Glutamatergic neuron (in vitro differentiated cells): ENCODE data around the gene MAG. TPM values are rescaled to one million over a fixed set of nuclear protein-coding genes. Genes with fewer than 3 reads are reported as not detected.
A peak's percentile ranks its signal among the peaks of the same experiment; 100 is the strongest.

ENCODE experiments used
- DNase-seq: peaks from one replicate; pipeline ENCODE4 v3.0.0; 2022
- H3K27ac Mint-ChIP-seq: one replicate; pipeline ENCODE4 v1.8.0; 2020; ENCODE audit warnings: mild to moderate bottlenecking, mixed read lengths, inconsistent platforms; ENCODE audit not compliant: unreplicated experiment
- H3K27me3 Mint-ChIP-seq: one replicate; pipeline ENCODE4 v1.8.0; 2020; ENCODE audit warnings: mild to moderate bottlenecking, moderate library complexity, mixed read lengths, inconsistent platforms; ENCODE audit not compliant: unreplicated experiment
- H3K36me3 Mint-ChIP-seq: one replicate; pipeline ENCODE4 v1.8.0; 2020; ENCODE audit warnings: mild to moderate bottlenecking, mixed read lengths, inconsistent platforms; ENCODE audit not compliant: unreplicated experiment
- H3K4me1 Mint-ChIP-seq: one replicate; pipeline ENCODE4 v1.8.0; 2020; ENCODE audit warnings: mild to moderate bottlenecking, low read depth, mixed read lengths, inconsistent platforms; ENCODE audit not compliant: unreplicated experiment
- H3K4me3 Mint-ChIP-seq: one replicate; pipeline ENCODE4 v1.8.0; 2020; ENCODE audit warnings: mild to moderate bottlenecking, mixed read lengths, inconsistent platforms; ENCODE audit not compliant: unreplicated experiment
- H3K9me3 Mint-ChIP-seq: one replicate; pipeline ENCODE4 v1.8.0; 2020; ENCODE audit warnings: mild to moderate bottlenecking, moderate library complexity, mixed read lengths, inconsistent platforms; ENCODE audit not compliant: unreplicated experiment
- CTCF ChIP-seq: fragments of 200-600 bp; sonication (generic); IDR thresholded peaks from one replicate; pipeline ENCODE4 v1.5.0; 2021; ENCODE audit not compliant: partially characterized antibody, unreplicated experiment
- total RNA-seq: library from RNA; stranded (reverse); fragmentation: NEBNext Ultra II Directional; extraction: Animal tissue kit (Norgen Biotek cat#: 25700); gene quantifications from one replicate; pipeline ENCODE4 v1.2.1, GENCODE V29; 2021; ENCODE audit not compliant: unreplicated experiment

Gene MAG
- total RNA-seq, 1 donor from 2014 or later, result not detected

GRCh38 chr19:35261356-35262100 is 30.4 kb upstream of the MAG start:
- no peak overlapping the region for H3K4me3 Mint-ChIP-seq
- H3K27ac Mint-ChIP-seq, result no peak overlapping the region
- no peaks in the 10 kb centered on the region for H3K36me3 Mint-ChIP-seq

GRCh38 chr19:35262101-35262761 is 29.7 kb upstream of the MAG start:
- Mint-ChIP-seq H3K27ac (no peak overlapping the region), H3K36me3 (no peaks in the 10 kb centered on the region), H3K4me1 (peaks cover 19% of the 10 kb centered on the region), H3K9me3 (peaks cover 10% of the 10 kb centered on the region), H3K27me3 (peaks cover 11% of the 10 kb centered on the region), H3K4me3 (no peak overlapping the region)
- TF ChIP-seq CTCF, result no peak
- no peak for DNase-seq

More at GRCh38 chr19:35261356-35262100, 30.4 kb upstream of the MAG start:
- peaks cover 11% of the 10 kb centered on the region for H3K9me3 Mint-ChIP-seq
- no peak for DNase-seq
- peaks cover 11% of the 10 kb centered on the region for H3K27me3 Mint-ChIP-seq
- no peak for TF ChIP-seq CTCF
- H3K4me1 Mint-ChIP-seq, result peaks cover 19% of the 10 kb centered on the region

- no peak overlapping the region for H3K27ac Mint-ChIP-seq
- no peak for TF ChIP-seq CTCF
- H3K27me3 Mint-ChIP-seq, result peaks cover 15% of the 10 kb centered on the region
- H3K4me1 Mint-ChIP-seq, result peaks cover 19% of the 10 kb centered on the region
- no peak for DNase-seq
- peaks cover 12% of the 10 kb centered on the region for H3K9me3 Mint-ChIP-seq
- H3K36me3 Mint-ChIP-seq, result no peaks in the 10 kb centered on the region
- peak overlapping the region; percentile 16 for H3K4me3 Mint-ChIP-seq
Observed at GRCh38 chr19:35264268-35265125, 27.5 kb upstream of the MAG start.

GRCh38 chr19:35265126-35265899 is 26.6 kb upstream of the MAG start:
- Mint-ChIP-seq H3K9me3 (peaks cover 14% of the 10 kb centered on the region), H3K4me1 (peaks cover 19% of the 10 kb centered on the region), H3K27me3 (peaks cover 15% of the 10 kb centered on the region), H3K27ac (peak overlapping the region; percentile 34), H3K36me3 (no peaks in the 10 kb centered on the region), H3K4me3 (peak overlapping the region; percentile 45)
- DNase-seq, result no peak
- TF ChIP-seq CTCF, result no peak
